Pancreas (tissue), 10 donors: ENCODE data around the gene HOXB4. TPM values are rescaled to one million over a fixed set of nuclear protein-coding genes. Genes with fewer than 3 reads are reported as not detected.

Source experiments
- ATAC-seq, 4 donors: fragments of 200-7000 bp; cut with Tn5 transposase; one replicate each; pipeline versions ENCODE4 v1.8.0 to v1.9.1; 2020; ENCODE audit warnings: mild to moderate bottlenecking in 4 of 4, moderate library complexity in 4 of 4
- DNase-seq, 6 donors: peaks; one replicate each; pipeline ENCODE4 v3.0.0-alpha.2; 2020
- FAIRE-seq: peaks from 2 replicates; lab custom pipeline; 2012; peaks lifted over from hg19 to GRCh38; lab: Jason Lieb, UNC
- H3K27ac ChIP-seq, 4 donors: fragments of 200-600 bp; sonication (generic); 1 replicate in 3 of 4; 2 replicates in 1 of 4; pipeline versions ENCODE4 v1.5.0 to v1.8.0; 2020
- H3K27me3 ChIP-seq, 4 donors: fragments of 200-600 bp; one replicate each; pipeline ENCODE4 v1.8.0; 2021
- H3K36me3 ChIP-seq, 3 donors: fragments of 200-600 bp; sonication (generic) in 1 of 3; one replicate each; pipeline versions ENCODE4 v1.5.0 to v1.8.0; 2020 to 2021
- H3K4me1 ChIP-seq, 3 donors: fragments of 200-600 bp; one replicate each; pipeline ENCODE4 v1.8.0; 2021
- H3K4me3 ChIP-seq, 4 donors: fragments of 200-600 bp; sonication (generic) in 2 of 4; one replicate each; pipeline versions ENCODE4 v1.5.0 to v1.8.0; 2020 to 2021
- H3K9me3 ChIP-seq, 4 donors: fragments of 200-600 bp; one replicate each; pipeline ENCODE4 v1.8.0; 2021
- CTCF ChIP-seq, 4 donors: fragments of 200-600 bp; sonication (generic) in 3 of 4; IDR thresholded peaks; one replicate each; pipeline versions ENCODE4 v1.5.0 to v1.8.0; 2021; ENCODE audit warnings: antibody characterized with exemption in 4 of 4
- WGBS, 2 donors: extraction: QIAGEN DNeasy Blood & Tissue Kit; methylation state at CpG; one replicate each; pipeline ENCODE4 v1.1.7; 2013; 5-methylcytosine and 5-hydroxymethylcytosine counted together
- intact Hi-C, 3 donors: fragments of 100-400 bp; cut with DNase I; formaldehyde crosslinking; loops; one replicate each; pipeline versions ENCODE4 v1.11.1 to v1.14.2; 2022
- polyA plus RNA-seq, 2 donors: library from polyadenylated mRNA; stranded (reverse); fragments of 200-250 nt; gene quantifications; one replicate each; pipeline ENCODE4 v1.2.3, GENCODE V29; 2013
- total RNA-seq, 6 donors: library from RNA; stranded (reverse); fragmentation: NEBNext Ultra II Directional in 4 of 6; extraction: Animal tissue kit (Norgen Biotek cat#: 25700) in 4 of 6; gene quantifications; one replicate each; pipeline versions ENCODE4 v1.2.1 to v1.2.4, GENCODE V29; 2021 to 2023
- donor health status: healthy with polysubstance abuse.
- donor health status: DM: no; HTN: no; CAD: no; lungs with moderate emphysema.
- donor health status: DM: no; HTN: no; CAD: no.
- donor health status: control.
- donor health status: control.
- donor health status: Bipolar disorder and iron deficiency.
- donor health status: DM: yes; HTN: yes; CAD: no.
- donor health status: DM: no; HTN: no; CAD: no.
- donor health status: DM: no; HTN: no; CAD: no.
- donor health status: DM: yes; HTN: yes; CAD: no.

HOXB4 gene
- total and polyA plus RNA-seq, 8 donors = 0.22 to 2.5 (median 0.78) TPM

GRCh38 chr17:48605991-48606891 lies 28.1 kb upstream of the HOXB4 start:
- Histone ChIP-seq H3K36me3 (no peaks in the 10 kb centered on the region), H3K9me3 (no peaks in the 10 kb centered on the region), H3K4me3 (no peak overlapping the region), H3K27ac (no peak overlapping the region), H3K27me3 (peaks cover 0 to 91% (median 19%) of the 10 kb centered on the region in 4 donors), H3K4me1 (peaks cover 0 to 11% (median 0%) of the 10 kb centered on the region in 3 donors)
- whole genome bisulfite sequencing, 2 donors = 26 to 30% methylated on average over 41 of the region's 41 CpGs
- TF ChIP-seq CTCF (IDR thresholded peaks at IDR 0.05) = no peak
- DNase-seq = no peak
- no peak for FAIRE-seq
- ATAC-seq = no peak
- intact Hi-C loops = no loop called here

- Histone ChIP-seq H3K4me3 (no peak overlapping the region), H3K9me3 (no peaks in the 10 kb centered on the region), H3K27ac (no peak overlapping the region), H3K27me3 (peaks cover 0 to 89% (median 19%) of the 10 kb centered on the region in 4 donors), H3K36me3 (no peaks in the 10 kb centered on the region), H3K4me1 (peaks cover 0 to 10% (median 0%) of the 10 kb centered on the region in 3 donors)
- intact Hi-C loops = no loop called here
- no peak for TF ChIP-seq CTCF (IDR thresholded peaks at IDR 0.05)
- ATAC-seq = no peak
- no peak for DNase-seq
- 22 to 25% methylated on average over 10 of the region's 10 CpGs for WGBS, 2 donors
- FAIRE-seq = no peak
Measured at GRCh38 chr17:48605409-48605919, 27.3 kb upstream of the HOXB4 start.

- TF ChIP-seq CTCF (IDR thresholded peaks at IDR 0.05) = no peak
- H3K4me3 ChIP-seq = peak within 1 kb of the TSS in 1 of 4 donors; percentile 10
- ATAC-seq (no peak), FAIRE-seq (no peak), DNase-seq (no peak)
- intact Hi-C loops = no loop called here
- 15% methylated on average over 16 of the region's 16 CpGs for WGBS, 2 donors
- no peak within 1 kb of the TSS for H3K27ac ChIP-seq
- H3K36me3 ChIP-seq = no peaks in the 10 kb centered on the region
- no peaks in the 10 kb centered on the region for H3K9me3 ChIP-seq
- H3K4me1 ChIP-seq = peaks cover 0 to 6% (median 0%) of the 10 kb centered on the region in 3 donors
- H3K27me3 ChIP-seq = peaks cover 0 to 90% (median 19%) of the 10 kb centered on the region in 4 donors
Measured at GRCh38 chr17:48604770-48605329, 26.7 kb upstream of the HOXB4 start, which contains the start of gene HOXB6. TSS of gene HOXB6 (minus strand) at chr17:48604986. CDS start at chr17:48598150, 6,836 bp downstream.

- peak overlapping the region in 1 of 4 donors; percentile 10 for H3K4me3 ChIP-seq
- H3K27me3 ChIP-seq = peaks cover 0 to 90% (median 19%) of the 10 kb centered on the region in 4 donors
- H3K27ac ChIP-seq = no peak overlapping the region
- DNase-seq (no peak), ATAC-seq (peak in 1 of 4 donors; percentile 46), FAIRE-seq (no peak)
- H3K4me1 ChIP-seq = peaks cover 0 to 6% (median 0%) of the 10 kb centered on the region in 3 donors
- intact Hi-C loops = no loop called here
- H3K36me3 ChIP-seq = no peaks in the 10 kb centered on the region
- 8 to 9% methylated on average over 18 to 21 of the region's 21 CpGs for WGBS, 2 donors
- no peak for TF ChIP-seq CTCF (IDR thresholded peaks at IDR 0.05)
- H3K9me3 ChIP-seq = no peaks in the 10 kb centered on the region
Measured at GRCh38 chr17:48603959-48604769, 26.0 kb upstream of the HOXB4 start.
